CD14-positive monocyte (primary cell): Measurements from ENCODE around the gene CDH13. TPM values are rescaled to one million over a fixed set of nuclear protein-coding genes. Genes with fewer than 3 reads are reported as not detected.

Experiments
- DNase-seq, 3 donors: peaks; one replicate each; pipeline ENCODE4 v3.0.0-alpha.2; 2011 to 2022
- H2AFZ ChIP-seq: 2 replicates; pipeline ENCODE4 v1.6.0; 2012; ENCODE audit warnings: mild to moderate bottlenecking, low read depth, low read length, inconsistent platforms; ENCODE audit not compliant: insufficient read depth, poor library complexity, severe bottlenecking
- H3K27ac ChIP-seq, 2 donors: 1 replicate in 1 of 2; 2 replicates in 1 of 2; pipeline ENCODE4 v1.5.1; 2012 to 2013; ENCODE audit warnings: low read length in 2 of 2, control low read depth in 1 of 2, inconsistent platforms in 1 of 2, low read depth in 1 of 2, mild to moderate bottlenecking in 1 of 2
- H3K27me3 ChIP-seq, 2 donors: one replicate each; pipeline versions ENCODE4 v1.6.0 to v1.6.1; 2011 to 2013; ENCODE audit warnings: low read length in 2 of 2; ENCODE audit not compliant: control insufficient read depth in 2 of 2, insufficient read depth in 2 of 2
- H3K36me3 ChIP-seq, 2 donors: replicated peaks in 1 of 2; 1 replicate in 1 of 2; 2 replicates in 1 of 2; pipeline versions ENCODE4 v1.5.1 to v1.6.1; 2012 to 2013; ENCODE audit warnings: low read length in 2 of 2, control low read depth in 1 of 2, inconsistent platforms in 1 of 2, mild to moderate bottlenecking in 1 of 2; ENCODE audit not compliant: insufficient read depth in 2 of 2, control insufficient read depth in 1 of 2
- H3K4me1 ChIP-seq, 2 donors: 1 replicate in 1 of 2; 2 replicates in 1 of 2; pipeline versions ENCODE4 v1.5.1 to v1.6.1; 2012 to 2013; ENCODE audit warnings: low read length in 2 of 2, control low read depth in 1 of 2, inconsistent platforms in 1 of 2, mild to moderate bottlenecking in 1 of 2, moderate library complexity in 1 of 2; ENCODE audit not compliant: insufficient read depth in 2 of 2, control insufficient read depth in 1 of 2
- H3K4me2 ChIP-seq: replicated peaks from 2 replicates; pipeline ENCODE3; 2012; ENCODE audit warnings: low read length, moderate library complexity, mild to moderate bottlenecking; ENCODE audit not compliant: poor library complexity, severe bottlenecking; ENCODE audit errors: extremely low read depth
- H3K4me3 ChIP-seq, 3 experiments: fragments of 200-600 bp in 1 of 3; sonication (generic) in 1 of 3; replicated peaks in 1 of 3; 1 replicate in 2 of 3; 2 replicates in 1 of 3; pipeline ENCODE4 v1.5.1; 2011 to 2013; ENCODE audit warnings: low read length in 3 of 3, mild to moderate bottlenecking in 3 of 3, control low read depth in 2 of 3, low read depth in 2 of 3, inconsistent platforms in 1 of 3, moderate library complexity in 1 of 3
- H3K79me2 ChIP-seq: 2 replicates; pipeline ENCODE4 v1.6.0; 2012; ENCODE audit warnings: mild to moderate bottlenecking, control low read depth, inconsistent platforms, low read length, moderate library complexity; ENCODE audit not compliant: insufficient read depth
- H3K9ac ChIP-seq: 2 replicates; pipeline ENCODE4 v1.6.0; 2017; ENCODE audit warnings: low read length, mild to moderate bottlenecking; ENCODE audit not compliant: insufficient read depth, poor library complexity, severe bottlenecking
- H3K9me3 ChIP-seq, 2 donors: replicated peaks in 1 of 2; 1 replicate in 1 of 2; 2 replicates in 1 of 2; pipeline versions ENCODE4 v1.5.1 to v1.6.1; 2012 to 2013; ENCODE audit warnings: low read length in 2 of 2, control low read depth in 1 of 2; ENCODE audit not compliant: control insufficient read depth in 1 of 2, insufficient read depth in 1 of 2
- H4K20me1 ChIP-seq: 2 replicates; pipeline ENCODE4 v1.6.0; 2012; ENCODE audit warnings: mild to moderate bottlenecking, low read length, control low read depth, moderate library complexity; ENCODE audit not compliant: insufficient read depth
- H3K27ac Mint-ChIP-seq, 7 donors: one replicate each; pipeline ENCODE4 v1.8.0; 2020; ENCODE audit warnings: mild to moderate bottlenecking in 7 of 7, mixed read lengths in 7 of 7, moderate library complexity in 6 of 7, inconsistent platforms in 2 of 7
- H3K27me3 Mint-ChIP-seq, 3 donors: one replicate each; pipeline ENCODE4 v1.8.0; 2021 to 2022; ENCODE audit warnings: low read depth in 3 of 3, mild to moderate bottlenecking in 3 of 3, mixed read lengths in 3 of 3, moderate library complexity in 3 of 3, inconsistent platforms in 1 of 3
- H3K36me3 Mint-ChIP-seq, 2 donors: one replicate each; pipeline ENCODE4 v1.8.0; 2020; ENCODE audit warnings: mixed read lengths in 2 of 2, inconsistent platforms in 1 of 2, mild to moderate bottlenecking in 1 of 2
- H3K4me1 Mint-ChIP-seq: one replicate; pipeline ENCODE4 v1.8.0; 2020; ENCODE audit warnings: mild to moderate bottlenecking, mixed read lengths
- H3K4me3 Mint-ChIP-seq, 2 donors: one replicate each; pipeline ENCODE4 v1.8.0; 2020; ENCODE audit warnings: mild to moderate bottlenecking in 2 of 2, mixed read lengths in 2 of 2, moderate library complexity in 1 of 2
- H3K9me3 Mint-ChIP-seq, 7 donors: one replicate each; pipeline ENCODE4 v1.8.0; 2020 to 2022; ENCODE audit warnings: mixed read lengths in 7 of 7, mild to moderate bottlenecking in 6 of 7, moderate library complexity in 6 of 7, inconsistent platforms in 2 of 7
- CTCF ChIP-seq: fragments of 200-600 bp; IDR thresholded peaks from one replicate; pipeline ENCODE4 v1.8.0; 2022; ENCODE audit warnings: antibody characterized with exemption, mild to moderate bottlenecking
- WGBS: methylation state at CpG from one replicate; pipeline ENCODE4 v1.1.5; 2013; ENCODE audit warnings: missing lambda C conversion rate; ENCODE audit not compliant: insufficient coverage; 5-methylcytosine and 5-hydroxymethylcytosine counted together
- intact Hi-C, 2 donors: fragments of 100-400 bp; cut with micrococcal nuclease; formaldehyde crosslinking; loops; one replicate each; pipeline versions ENCODE4 v1.15.0 to v1.15.1; 2023
- polyA plus RNA-seq, 3 donors: library from polyadenylated mRNA; depleted of rRNA in 1 of 3; unstranded in 2 of 3; stranded (reverse) in 1 of 3; fragments of 300-500 nt in 2 of 3; fragments of >200 nt in 1 of 3; fragmentation: Illumina TruSeq in 2 of 3; gene quantifications; 1 replicate in 2 of 3; 2 replicates in 1 of 3; pipeline ENCODE4 v1.2.3, GENCODE V29; 2012 to 2021

CDH13 gene
- polyA plus RNA-seq, 3 donors = 0.13 to 0.19 TPM; not detected in 1

- no peaks in the 10 kb centered on the region for H3K79me2 ChIP-seq
- no peak overlapping the region for H3K4me2 ChIP-seq
- no peaks in the 10 kb centered on the region for H3K9me3 ChIP-seq
- peaks cover 0 to 6% (median 2%) of the 10 kb centered on the region in 7 donors for H3K9me3 Mint-ChIP-seq
- H3K36me3 ChIP-seq = no peaks in the 10 kb centered on the region
- H3K27ac Mint-ChIP-seq = no peak overlapping the region
- H3K27ac ChIP-seq = no peak overlapping the region
- H3K4me3 ChIP-seq = no peak overlapping the region
- no peaks in the 10 kb centered on the region for H3K36me3 Mint-ChIP-seq
- H2AFZ ChIP-seq = no peak overlapping the region
- no peak overlapping the region for H3K4me3 Mint-ChIP-seq
- H3K4me1 Mint-ChIP-seq = no peaks in the 10 kb centered on the region
- WGBS = no CpG with 5 or more reads among the region's 2 CpGs
- no peaks in the 10 kb centered on the region for H3K27me3 ChIP-seq
- DNase-seq = no peak
- intact Hi-C loops = no loop called here
- H3K4me1 ChIP-seq = no peaks in the 10 kb centered on the region
- H4K20me1 ChIP-seq = no peaks in the 10 kb centered on the region
- H3K9ac ChIP-seq = no peak overlapping the region
- no peak for TF ChIP-seq CTCF
- H3K27me3 Mint-ChIP-seq = peaks cover 0 to 2% (median 1%) of the 10 kb centered on the region in 3 donors
Observed at GRCh38 chr16:83054283-83054682, 427.5 kb downstream of the CDH13 start.

GRCh38 chr16:83058376-83058775, 431.6 kb downstream of the CDH13 start:
- H3K9ac ChIP-seq = no peak overlapping the region
- no peaks in the 10 kb centered on the region for H4K20me1 ChIP-seq
- H3K27ac ChIP-seq = no peak overlapping the region
- TF ChIP-seq CTCF = no peak
- no peak overlapping the region for H2AFZ ChIP-seq
- no peak for DNase-seq
- H3K4me1 ChIP-seq = no peaks in the 10 kb centered on the region
- WGBS = no CpG with 5 or more reads among the region's 3 CpGs
- no peak overlapping the region for H3K4me3 ChIP-seq
- H3K36me3 ChIP-seq = no peaks in the 10 kb centered on the region
- H3K4me2 ChIP-seq = no peak overlapping the region
- Mint-ChIP-seq H3K4me3 (no peak overlapping the region), H3K9me3 (peaks cover 0 to 3% (median 0%) of the 10 kb centered on the region in 7 donors), H3K36me3 (no peaks in the 10 kb centered on the region), H3K27ac (no peak overlapping the region), H3K4me1 (no peaks in the 10 kb centered on the region), H3K27me3 (peaks cover 2 to 6% (median 2%) of the 10 kb centered on the region in 3 donors)
- no peaks in the 10 kb centered on the region for H3K79me2 ChIP-seq
- H3K9me3 ChIP-seq = no peaks in the 10 kb centered on the region
- intact Hi-C loops = no loop called here
- H3K27me3 ChIP-seq = no peaks in the 10 kb centered on the region
